ENCODE results near the gene RALGDS.

The RALGDS gene

GRCh38 chr9:133149130-133150015 lies 28.3 kb upstream of the RALGDS start:
- DNase-seq: peak; percentile 87

GRCh38 chr9:133148199-133149129 lies 27.4 kb upstream of the RALGDS start:
- DNase-seq: peak; percentile 84

- peak; percentile 92 for DNase-seq
Observed at GRCh38 chr9:133147412-133148198, 26.6 kb upstream of the RALGDS start.

GRCh38 chr9:133146746-133147411 lies 25.8 kb upstream of the RALGDS start:
- DNase-seq: no peak

- DNase-seq: no peak
Observed at GRCh38 chr9:133144904-133145851, 24.1 kb upstream of the RALGDS start.

GRCh38 chr9:133144142-133144903 lies 23.3 kb upstream of the RALGDS start:
- peak; percentile 93 for DNase-seq

- DNase-seq: no peak
Observed at GRCh38 chr9:133143639-133144141, 22.6 kb upstream of the RALGDS start.

- DNase-seq: peak; percentile 63
Observed at GRCh38 chr9:133142684-133143622, 21.9 kb upstream of the RALGDS start.

- peak; percentile 92 for DNase-seq
Observed at GRCh38 chr9:133141833-133142595, 21.0 kb upstream of the RALGDS start.

- DNase-seq: no peak
Observed at GRCh38 chr9:133140606-133141005, 19.6 kb upstream of the RALGDS start.

GRCh38 chr9:133140174-133140505 lies 19.1 kb upstream of the RALGDS start:
- DNase-seq: no peak

- no peak for DNase-seq
Observed at GRCh38 chr9:133139246-133140173, 18.5 kb upstream of the RALGDS start.

GRCh38 chr9:133137451-133138231 lies 16.6 kb upstream of the RALGDS start:
- DNase-seq: peak; percentile 43

- DNase-seq: peak; percentile 56
Observed at GRCh38 chr9:133135146-133135745, 14.2 kb upstream of the RALGDS start.

GRCh38 chr9:133134388-133135145 lies 13.5 kb upstream of the RALGDS start:
- no peak for DNase-seq

Data from CD4-positive, alpha-beta T cell treated with Interleukin-21 for 1 hour (primary cell).